Stimulated activated CD4-positive, alpha-beta T cell treated with anti-CD3 and anti-CD28 coated beads, Interleukin-4, amount 100 ng/mL, for 48 hours (primary cell): ENCODE measurements around the gene KIF5A.

ENCODE experiments used
- DNase-seq, 2 donors: peaks; one replicate each; pipeline ENCODE4 v3.0.0-alpha.2; 2020; ENCODE audit warnings: low read depth in 2 of 2

KIF5A gene

GRCh38 chr12:57632073-57632957 is 82.5 kb downstream of the KIF5A start:
- no peak for DNase-seq

GRCh38 chr12:57632958-57633840 is 83.4 kb downstream of the KIF5A start, which contains the start of gene B4GALNT1:
TSS of gene B4GALNT1 (minus strand) at chr12:57633201. CDS start at chr12:57632132, 1,069 bp downstream.
- DNase-seq = peak; percentile 49 to 63
